ENCODE results near the gene DEPDC1.
A peak's percentile ranks its signal among the peaks of the same experiment; 100 is the strongest.
"Not testable (repeated sequence)": the region's sequence is repeated elsewhere in the genome, so short reads cannot be mapped to it uniquely, and the experiment has no call there.

DEPDC1 gene

GRCh38 chr1:68496680-68497357, at the start of gene DEPDC1:
Gene DEPDC1, minus strand, starts transcription at chr1:68497082. Its CDS starts 83 bp downstream, at chr1:68496999.
- DNase-seq = peak; percentile 95

- DNase-seq = no peak
These were observed 47.8 kb upstream of the DEPDC1 start for GRCh38 chr1:68544651-68545050.

GRCh38 chr1:68542586-68542985, 45.7 kb upstream of the DEPDC1 start:
- DNase-seq = no peak

GRCh38 chr1:68538941-68539340, 42.1 kb upstream of the DEPDC1 start:
- no peak for DNase-seq

GRCh38 chr1:68528243-68528642, 31.4 kb upstream of the DEPDC1 start:
- no peak for DNase-seq

- DNase-seq = no peak
These were observed 28.9 kb upstream of the DEPDC1 start for GRCh38 chr1:68525781-68526180.

GRCh38 chr1:68521286-68521685, 24.4 kb upstream of the DEPDC1 start:
- DNase-seq = no peak

- no peak for DNase-seq
These were observed 19.2 kb upstream of the DEPDC1 start for GRCh38 chr1:68516066-68516465.

- DNase-seq = no peak
These were observed 14.4 kb upstream of the DEPDC1 start for GRCh38 chr1:68511254-68511653.

- no peak for DNase-seq
These were observed 9.5 kb upstream of the DEPDC1 start for GRCh38 chr1:68506386-68506785.

GRCh38 chr1:68503085-68503484, 6.2 kb upstream of the DEPDC1 start:
- no peak for DNase-seq

- no peak for DNase-seq
These were observed 446 bp upstream of the DEPDC1 start for GRCh38 chr1:68497358-68497698.

GRCh38 chr1:68495968-68496679, 758 bp downstream of the DEPDC1 start:
- DNase-seq = peak; percentile 2

GRCh38 chr1:68495532-68495931, 1.4 kb downstream of the DEPDC1 start:
- no peak for DNase-seq

GRCh38 chr1:68493193-68493592, 3.7 kb downstream of the DEPDC1 start:
- no peak for DNase-seq

- DNase-seq = not testable (repeated sequence)
These were observed 4.6 kb downstream of the DEPDC1 start for GRCh38 chr1:68492255-68492654.

GRCh38 chr1:68490046-68490651, 6.7 kb downstream of the DEPDC1 start:
- DNase-seq = no peak

GRCh38 chr1:68485431-68486022, 11.4 kb downstream of the DEPDC1 start:
- DNase-seq = no peak

GRCh38 chr1:68484618-68485017, 12.3 kb downstream of the DEPDC1 start:
- no peak for DNase-seq

GRCh38 chr1:68481041-68481440, 15.8 kb downstream of the DEPDC1 start:
- DNase-seq = no peak

- no peak for DNase-seq
These were observed 17.4 kb downstream of the DEPDC1 start for GRCh38 chr1:68479501-68479900.

- DNase-seq = no peak
These were observed 18.2 kb downstream of the DEPDC1 start for GRCh38 chr1:68478662-68479061.

GRCh38 chr1:68476626-68477025, 20.3 kb downstream of the DEPDC1 start:
- DNase-seq = not testable (repeated sequence)

GRCh38 chr1:68473060-68473459, 23.8 kb downstream of the DEPDC1 start:
- DNase-seq = no peak

Measured in NCI-H2029 (cell line).